Peyer's patch (tissue), 4 donors: ENCODE results near the gene RHBDL3. TPM values are rescaled to one million over a fixed set of nuclear protein-coding genes. Genes with fewer than 3 reads are reported as not detected.

ENCODE experiments used
- DNase-seq, 3 donors: peaks; one replicate each; pipeline ENCODE4 v3.0.0-alpha.2; 2017 to 2019
- H3K27ac ChIP-seq, 4 donors: fragments of 200-600 bp; sonication (generic); one replicate each; pipeline ENCODE4 v1.5.1; 2016 to 2019
- H3K27me3 ChIP-seq, 2 donors: fragments of 200-600 bp; sonication (generic); one replicate each; pipeline ENCODE4 v1.5.1; 2019
- H3K36me3 ChIP-seq, 3 donors: fragments of 200-600 bp; sonication (generic); one replicate each; pipeline ENCODE4 v1.5.1; 2016 to 2019
- H3K4me1 ChIP-seq, 4 donors: fragments of 200-600 bp; sonication (generic); one replicate each; pipeline ENCODE4 v1.5.1; 2016 to 2019
- H3K4me3 ChIP-seq, 4 donors: fragments of 200-600 bp; sonication (generic); 1 replicate in 3 of 4; 2 replicates in 1 of 4; pipeline ENCODE4 v1.5.1; 2016 to 2019; ENCODE audit warnings: mild to moderate bottlenecking in 1 of 4
- H3K9me3 ChIP-seq, 4 donors: fragments of 200-600 bp; sonication (generic); one replicate each; pipeline ENCODE4 v1.5.1; 2016 to 2019; ENCODE audit warnings: mild to moderate bottlenecking in 1 of 4
- CTCF ChIP-seq, 6 experiments: fragments of 450-650 bp in 4 of 6; fragments of 200-600 bp in 2 of 6; sonication (generic) in 1 of 6; IDR thresholded peaks; one replicate each; pipeline ENCODE4 v1.5.1; 2017 to 2019; ENCODE audit warnings: antibody characterized with exemption in 6 of 6, mild to moderate bottlenecking in 3 of 6, moderate library complexity in 1 of 6
- POLR2A ChIP-seq, 2 donors: fragments of 450-650 bp; IDR thresholded peaks; one replicate each; pipeline ENCODE4 v1.5.1; 2017; ENCODE audit warnings: antibody characterized with exemption in 2 of 2, mild to moderate bottlenecking in 2 of 2, moderate library complexity in 2 of 2
- total RNA-seq, 4 donors: library from RNA; depleted of rRNA; stranded (reverse); fragments of >200 nt; gene quantifications; one replicate each; pipeline ENCODE4 v1.1.0, GENCODE V29; 2016

The RHBDL3 gene
- total RNA-seq, 4 donors from 2014 or later = 0.28 to 0.40 TPM; not detected in 2

GRCh38 chr17:32355649-32356377 lies 90.2 kb downstream of the RHBDL3 start:
- H3K9me3 ChIP-seq = no peaks in the 10 kb centered on the region
- DNase-seq = no peak
- TF ChIP-seq CTCF (IDR thresholded peaks at IDR 0.05) (no peak), POLR2A (IDR thresholded peaks at IDR 0.05) (no peak)
- peaks cover 0 to 60% (median 23%) of the 10 kb centered on the region in 4 donors for H3K4me1 ChIP-seq
- H3K27ac ChIP-seq = no peak overlapping the region
- no peaks in the 10 kb centered on the region for H3K27me3 ChIP-seq
- peaks cover 0 to 86% (median 0%) of the 10 kb centered on the region in 3 donors for H3K36me3 ChIP-seq
- H3K4me3 ChIP-seq = no peak overlapping the region

- H3K9me3 ChIP-seq = no peaks in the 10 kb centered on the region
- peaks cover 0 to 91% (median 0%) of the 10 kb centered on the region in 3 donors for H3K36me3 ChIP-seq
- H3K27me3 ChIP-seq = no peaks in the 10 kb centered on the region
- DNase-seq = no peak
- TF ChIP-seq POLR2A (IDR thresholded peaks at IDR 0.05) = no peak
- no peak for TF ChIP-seq CTCF (IDR thresholded peaks at IDR 0.05)
- H3K27ac ChIP-seq = no peak overlapping the region
- H3K4me1 ChIP-seq = peaks cover 0 to 60% (median 23%) of the 10 kb centered on the region in 4 donors
- no peak overlapping the region for H3K4me3 ChIP-seq
Observed at GRCh38 chr17:32356378-32356743, 90.7 kb downstream of the RHBDL3 start.

- TF ChIP-seq POLR2A (IDR thresholded peaks at IDR 0.05) (no peak), CTCF (IDR thresholded peaks at IDR 0.05) (no peak)
- DNase-seq = no peak
- H3K27ac ChIP-seq = no peak overlapping the region
- peaks cover 0 to 56% (median 22%) of the 10 kb centered on the region in 4 donors for H3K4me1 ChIP-seq
- no peaks in the 10 kb centered on the region for H3K9me3 ChIP-seq
- H3K4me3 ChIP-seq = no peak overlapping the region
- H3K27me3 ChIP-seq = no peaks in the 10 kb centered on the region
- H3K36me3 ChIP-seq = peaks cover 0 to 95% (median 0%) of the 10 kb centered on the region in 3 donors
Observed at GRCh38 chr17:32356750-32357149, 91.1 kb downstream of the RHBDL3 start.

GRCh38 chr17:32357615-32358014 lies 92.0 kb downstream of the RHBDL3 start:
- no peak overlapping the region for H3K4me3 ChIP-seq
- H3K9me3 ChIP-seq = no peaks in the 10 kb centered on the region
- H3K27me3 ChIP-seq = no peaks in the 10 kb centered on the region
- peaks cover 0 to 95% (median 0%) of the 10 kb centered on the region in 3 donors for H3K36me3 ChIP-seq
- TF ChIP-seq CTCF (IDR thresholded peaks at IDR 0.05) = no peak
- TF ChIP-seq POLR2A (IDR thresholded peaks at IDR 0.05) = no peak
- H3K27ac ChIP-seq = no peak overlapping the region
- H3K4me1 ChIP-seq = peaks cover 0 to 48% (median 15%) of the 10 kb centered on the region in 4 donors
- no peak for DNase-seq

GRCh38 chr17:32361270-32361669 lies 95.6 kb downstream of the RHBDL3 start:
- TF ChIP-seq POLR2A (IDR thresholded peaks at IDR 0.05) (no peak), CTCF (IDR thresholded peaks at IDR 0.05) (no peak)
- no peak for DNase-seq
- Histone ChIP-seq H3K27ac (no peak overlapping the region), H3K4me1 (peaks cover 0 to 13% (median 3%) of the 10 kb centered on the region in 4 donors), H3K36me3 (peaks cover 0 to 97% (median 0%) of the 10 kb centered on the region in 3 donors), H3K4me3 (no peak overlapping the region), H3K27me3 (no peaks in the 10 kb centered on the region), H3K9me3 (no peaks in the 10 kb centered on the region)
